ENCODE measurements around the gene TMC4.

TMC4 gene

GRCh38 chr19:54152267-54152666 is 20.7 kb downstream of the TMC4 start:
- no peak for DNase-seq

GRCh38 chr19:54151362-54152035 is 21.5 kb downstream of the TMC4 start:
- no peak for DNase-seq

- DNase-seq = no peak
Observed at GRCh38 chr19:54149021-54149812, 23.7 kb downstream of the TMC4 start.

- no peak for DNase-seq
Observed at GRCh38 chr19:54148158-54148557, 24.8 kb downstream of the TMC4 start.

- DNase-seq = no peak
Observed at GRCh38 chr19:54147676-54148075, 25.3 kb downstream of the TMC4 start.

GRCh38 chr19:54145541-54146158 is 27.3 kb downstream of the TMC4 start:
- DNase-seq = no peak

GRCh38 chr19:54142166-54142780 is 30.7 kb downstream of the TMC4 start:
- no peak for DNase-seq

GRCh38 chr19:54141356-54141755 is 31.6 kb downstream of the TMC4 start:
- DNase-seq = no peak

- peak; percentile 39 for DNase-seq
Observed at GRCh38 chr19:54138489-54139256, 34.3 kb downstream of the TMC4 start.

- peak; percentile 37 for DNase-seq
Observed at GRCh38 chr19:54137699-54138488, 35.1 kb downstream of the TMC4 start, which contains the start of gene CNOT3. Gene CNOT3, plus strand, starts transcription at chr19:54137762. Its CDS starts 5,217 bp downstream, at chr19:54142979.

GRCh38 chr19:54136864-54137698 is 35.9 kb downstream of the TMC4 start:
- DNase-seq = peak; percentile 100

- DNase-seq = no peak
Observed at GRCh38 chr19:54136086-54136863, 36.7 kb downstream of the TMC4 start.

GRCh38 chr19:54133957-54134590 is 38.9 kb downstream of the TMC4 start:
- no peak for DNase-seq

GRCh38 chr19:54133312-54133956 is 39.5 kb downstream of the TMC4 start:
- DNase-seq = peak; percentile 40

GRCh38 chr19:54129617-54129996 is 43.4 kb downstream of the TMC4 start:
- no peak for DNase-seq

GRCh38 chr19:54128796-54129616 is 44.0 kb downstream of the TMC4 start:
- DNase-seq = no peak

GRCh38 chr19:54128441-54128725 is 44.6 kb downstream of the TMC4 start:
- no peak for DNase-seq

Measured in hematopoietic multipotent progenitor cell treated with erythropoietin and hydrocortisone succinate and interleukin-3 and kit ligand, for 6 days (in vitro differentiated cells).